Testis (tissue), 3 donors: ENCODE results near the gene MYO18A. TPM values are rescaled to one million over a fixed set of nuclear protein-coding genes. Genes with fewer than 3 reads are reported as not detected.

Source experiments
- DNase-seq: peaks from one replicate; pipeline ENCODE4 v3.0.0-alpha.2; 2019
- H3K27ac ChIP-seq, 2 donors: fragments of 200-600 bp; sonication (generic); one replicate each; pipeline ENCODE4 v1.5.1; 2019
- H3K27me3 ChIP-seq: fragments of 200-600 bp; sonication (generic); one replicate; pipeline ENCODE4 v1.5.1; 2019
- H3K36me3 ChIP-seq: fragments of 200-600 bp; sonication (generic); one replicate; pipeline ENCODE4 v1.5.1; 2017; ENCODE audit warnings: low read depth; ENCODE audit errors: missing control alignments
- H3K4me1 ChIP-seq: fragments of 200-600 bp; sonication (generic); one replicate; pipeline ENCODE4 v1.5.1; 2019
- H3K4me3 ChIP-seq, 2 donors: fragments of 200-600 bp; sonication (generic); one replicate each; pipeline ENCODE4 v1.5.1; 2017 to 2019
- H3K9me3 ChIP-seq: fragments of 200-600 bp; sonication (generic); one replicate; pipeline ENCODE4 v1.5.1; 2017
- POLR2A ChIP-seq: fragments of 450-650 bp; IDR thresholded peaks from one replicate; pipeline ENCODE4 v1.6.1; 2017; ENCODE audit warnings: antibody characterized with exemption, mild to moderate bottlenecking, moderate library complexity
- WGBS, 2 donors: methylation state at CpG; one replicate each; pipeline ENCODE4 v1.1.5; 2018; 5-methylcytosine and 5-hydroxymethylcytosine counted together
- intact Hi-C: fragments of 100-400 bp; cut with DNase I; formaldehyde crosslinking; loops from one replicate; pipeline ENCODE4 v1.15.1; 2023; ENCODE audit warnings: low total_unique reads
- polyA plus RNA-seq: library from polyadenylated mRNA; stranded (reverse); fragments of 350-450 nt; fragmentation: Illumina TruSeq; extraction: RNeasy Lipid Tissue Mini Kit (QIAGEN cat#74804); gene quantifications from one replicate; pipeline ENCODE4 v1.2.3, GENCODE V29; 2014; ENCODE audit warnings: low read depth, low replicate concordance; ENCODE audit not compliant: insufficient read depth
- total RNA-seq, 2 donors: library from RNA; depleted of rRNA; stranded (reverse); fragments of >200 nt; gene quantifications; one replicate each; pipeline ENCODE4 v1.2.3, GENCODE V29; 2016
- TF ChIP-seq, protein P1 (sequence below), 3 experiments: fragments of 450-650 bp in 2 of 3; fragments of 200-600 bp in 1 of 3; sonication (generic) in 1 of 3; IDR thresholded peaks; one replicate each; pipeline ENCODE4 v1.5.1; 2016 to 2019; ENCODE audit warnings: antibody characterized with exemption in 3 of 3, mild to moderate bottlenecking in 2 of 3, moderate library complexity in 1 of 3

Gene MYO18A
- total and polyA plus RNA-seq, 3 donors from 2014 or later: 89.1 to 154 (median 91.1) TPM

DNA sequence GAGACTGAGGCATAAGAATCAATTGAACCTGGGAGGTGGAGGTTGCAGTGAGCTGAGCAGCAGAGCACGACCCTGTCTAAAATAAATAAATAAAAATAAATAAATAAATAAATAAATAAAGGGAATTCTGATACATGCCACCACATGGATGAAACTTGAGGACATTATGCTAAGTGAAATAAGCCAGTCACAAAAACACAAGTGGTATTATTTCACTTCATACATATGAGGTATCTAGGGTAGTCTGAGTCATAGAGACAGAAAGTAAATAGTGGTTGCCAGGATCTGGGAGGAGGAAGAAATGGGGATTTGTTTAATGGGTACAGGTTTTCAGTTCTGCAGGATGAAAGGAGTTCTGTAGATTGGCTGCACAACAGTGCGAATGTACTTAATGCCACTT is 120.9 kb downstream of the MYO18A start:
- no peaks in the 10 kb centered on the region for H3K27me3 ChIP-seq
- no peaks in the 10 kb centered on the region for H3K36me3 ChIP-seq
- H3K9me3 ChIP-seq: no peaks in the 10 kb centered on the region
- TF ChIP-seq POLR2A: no peak
- TF ChIP-seq, protein P1, sequence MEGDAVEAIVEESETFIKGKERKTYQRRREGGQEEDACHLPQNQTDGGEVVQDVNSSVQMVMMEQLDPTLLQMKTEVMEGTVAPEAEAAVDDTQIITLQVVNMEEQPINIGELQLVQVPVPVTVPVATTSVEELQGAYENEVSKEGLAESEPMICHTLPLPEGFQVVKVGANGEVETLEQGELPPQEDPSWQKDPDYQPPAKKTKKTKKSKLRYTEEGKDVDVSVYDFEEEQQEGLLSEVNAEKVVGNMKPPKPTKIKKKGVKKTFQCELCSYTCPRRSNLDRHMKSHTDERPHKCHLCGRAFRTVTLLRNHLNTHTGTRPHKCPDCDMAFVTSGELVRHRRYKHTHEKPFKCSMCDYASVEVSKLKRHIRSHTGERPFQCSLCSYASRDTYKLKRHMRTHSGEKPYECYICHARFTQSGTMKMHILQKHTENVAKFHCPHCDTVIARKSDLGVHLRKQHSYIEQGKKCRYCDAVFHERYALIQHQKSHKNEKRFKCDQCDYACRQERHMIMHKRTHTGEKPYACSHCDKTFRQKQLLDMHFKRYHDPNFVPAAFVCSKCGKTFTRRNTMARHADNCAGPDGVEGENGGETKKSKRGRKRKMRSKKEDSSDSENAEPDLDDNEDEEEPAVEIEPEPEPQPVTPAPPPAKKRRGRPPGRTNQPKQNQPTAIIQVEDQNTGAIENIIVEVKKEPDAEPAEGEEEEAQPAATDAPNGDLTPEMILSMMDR (IDR thresholded peaks at IDR 0.05): no peak
- H3K27ac ChIP-seq: no peak overlapping the region
- H3K4me3 ChIP-seq: no peak overlapping the region
- peaks cover 8% of the 10 kb centered on the region for H3K4me1 ChIP-seq
- 94% methylated on average over 2 of the region's 2 CpGs for WGBS, 2 donors
- intact Hi-C loops: no loop called here
- no peak for DNase-seq

DNA sequence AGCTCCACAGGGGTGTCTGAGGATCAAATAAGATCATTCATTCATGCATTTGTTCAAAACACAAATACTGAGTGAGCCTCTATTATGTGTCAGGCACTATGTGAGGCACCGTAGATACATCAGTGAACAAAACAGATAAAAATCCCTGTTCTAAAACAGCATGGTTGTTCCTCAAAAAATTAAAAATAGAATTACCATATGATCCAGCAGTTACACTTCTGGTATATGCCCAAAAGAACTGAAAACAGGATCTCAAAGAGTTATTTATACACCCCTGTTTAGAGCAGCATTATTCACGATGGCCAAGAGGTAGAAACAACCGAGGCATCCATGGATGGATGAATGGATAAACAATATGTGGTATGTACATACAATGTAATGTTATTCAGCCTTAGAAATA is 121.8 kb downstream of the MYO18A start:
- H3K36me3 ChIP-seq: no peaks in the 10 kb centered on the region
- no peak overlapping the region for H3K4me3 ChIP-seq
- H3K27ac ChIP-seq: no peak overlapping the region
- H3K4me1 ChIP-seq: peaks cover 8% of the 10 kb centered on the region
- no peaks in the 10 kb centered on the region for H3K9me3 ChIP-seq
- TF ChIP-seq POLR2A: no peak
- TF ChIP-seq, protein P1 (IDR thresholded peaks at IDR 0.05): no peak
- DNase-seq: no peak
- WGBS, 2 donors: 91 to 96% methylated on average over 3 of the region's 3 CpGs
- intact Hi-C loops: no loop called here
- H3K27me3 ChIP-seq: no peaks in the 10 kb centered on the region

DNA sequence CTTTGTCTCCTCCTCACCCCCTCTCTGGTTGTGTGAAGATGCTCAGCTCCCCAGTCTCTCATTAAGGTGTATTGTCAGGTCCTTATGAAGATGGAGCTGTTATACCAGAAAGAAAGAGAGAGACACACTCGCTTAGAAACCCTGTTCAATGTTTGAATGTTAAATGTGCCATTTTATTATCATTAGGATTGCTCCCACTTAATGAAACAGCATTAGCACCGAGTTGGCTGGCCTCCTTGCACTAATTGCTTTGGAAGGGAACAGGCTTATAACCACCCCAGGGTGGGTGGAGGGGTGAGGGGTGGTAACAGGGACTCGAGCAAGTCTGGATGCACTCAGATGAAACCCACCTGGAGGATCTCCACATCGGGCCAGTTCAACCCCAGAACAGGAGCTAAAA is 122.8 kb downstream of the MYO18A start:
- Histone ChIP-seq H3K4me3 (no peak overlapping the region), H3K27ac (no peak overlapping the region), H3K4me1 (peaks cover 8% of the 10 kb centered on the region), H3K36me3 (no peaks in the 10 kb centered on the region), H3K27me3 (no peaks in the 10 kb centered on the region), H3K9me3 (no peaks in the 10 kb centered on the region)
- 68 to 82% methylated on average over 4 of the region's 4 CpGs for WGBS, 2 donors
- intact Hi-C loops: no loop called here
- no peak for DNase-seq
- TF ChIP-seq POLR2A: no peak
- TF ChIP-seq, protein P1 (IDR thresholded peaks at IDR 0.05): no peak

DNA sequence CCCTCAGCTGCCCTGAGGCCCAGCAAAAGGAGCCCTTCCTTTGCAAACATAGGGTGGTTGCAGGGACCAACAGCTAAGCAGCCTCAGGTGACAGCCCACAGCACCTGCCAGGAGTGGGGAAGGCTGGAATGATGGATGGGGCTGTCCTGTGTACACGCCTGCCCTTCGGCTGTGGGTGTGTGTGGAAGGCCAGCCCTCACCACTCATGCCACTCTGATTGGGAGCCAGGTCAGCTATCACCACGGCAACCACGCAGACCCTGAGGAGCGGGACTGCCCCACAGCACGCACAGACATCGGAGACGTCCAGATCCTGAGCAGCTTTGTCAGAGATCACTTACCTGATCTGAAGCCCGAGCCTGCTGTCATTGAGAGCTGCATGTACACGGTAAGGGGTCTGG is 125.4 kb downstream of the MYO18A start:
- no peak for DNase-seq
- TF ChIP-seq, protein P1 (IDR thresholded peaks at IDR 0.05): no peak
- no peak for TF ChIP-seq POLR2A
- no peak overlapping the region for H3K4me3 ChIP-seq
- H3K27me3 ChIP-seq: no peaks in the 10 kb centered on the region
- intact Hi-C loops: no loop called here
- no peaks in the 10 kb centered on the region for H3K9me3 ChIP-seq
- WGBS, 2 donors: 81% methylated on average over 10 of the region's 10 CpGs
- H3K27ac ChIP-seq: no peak overlapping the region
- no peaks in the 10 kb centered on the region for H3K4me1 ChIP-seq
- no peaks in the 10 kb centered on the region for H3K36me3 ChIP-seq

DNA sequence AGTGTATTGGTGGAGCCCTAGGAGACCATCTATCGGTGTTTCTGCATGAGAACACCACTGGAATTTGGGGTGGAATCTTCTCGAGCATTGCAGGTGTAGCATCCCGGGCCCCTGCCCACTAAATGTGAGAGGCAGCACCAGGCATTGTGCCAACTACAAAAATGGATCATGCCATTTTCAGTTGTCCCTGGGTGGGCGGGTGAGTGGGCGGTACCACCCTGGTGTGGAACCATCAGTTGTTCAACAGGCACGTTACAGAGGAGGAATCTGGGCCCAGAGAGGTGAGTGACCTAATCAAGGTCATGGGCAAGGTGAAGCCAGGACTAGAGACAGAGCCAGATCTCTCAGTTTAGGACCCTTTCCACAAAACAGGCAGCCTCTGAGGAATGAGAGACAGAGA is 128.5 kb downstream of the MYO18A start:
- intact Hi-C loops: no loop called here
- 68 to 85% methylated on average over 5 to 6 of the region's 6 CpGs for WGBS, 2 donors
- DNase-seq: no peak
- H3K4me3 ChIP-seq: no peak overlapping the region
- no peaks in the 10 kb centered on the region for H3K4me1 ChIP-seq
- TF ChIP-seq, protein P1 (IDR thresholded peaks at IDR 0.05): no peak
- no peak for TF ChIP-seq POLR2A
- H3K27ac ChIP-seq: no peak overlapping the region
- H3K27me3 ChIP-seq: no peaks in the 10 kb centered on the region
- no peaks in the 10 kb centered on the region for H3K36me3 ChIP-seq
- no peaks in the 10 kb centered on the region for H3K9me3 ChIP-seq
